ENCODE data around the gene COL7A1.
"Not testable (repeated sequence)": the region's sequence is repeated elsewhere in the genome, so short reads cannot be mapped to it uniquely, and the experiment has no call there.

Gene COL7A1

GRCh38 chr3:48532271-48532976, 62.7 kb downstream of the COL7A1 start:
- DNase-seq = no peak

- not testable (repeated sequence) for DNase-seq
Observed at GRCh38 chr3:48530701-48531100, 64.4 kb downstream of the COL7A1 start.

- no peak for DNase-seq
Observed at GRCh38 chr3:48528754-48529153, 66.4 kb downstream of the COL7A1 start.

GRCh38 chr3:48528048-48528447, 67.1 kb downstream of the COL7A1 start:
- no peak for DNase-seq

GRCh38 chr3:48524970-48525369, 70.2 kb downstream of the COL7A1 start:
- DNase-seq = no peak

GRCh38 chr3:48521635-48522034, 73.5 kb downstream of the COL7A1 start:
- no peak for DNase-seq

GRCh38 chr3:48519277-48519643, 75.9 kb downstream of the COL7A1 start:
- DNase-seq = no peak

GRCh38 chr3:48518638-48519276, 76.4 kb downstream of the COL7A1 start:
- DNase-seq = no peak

- no peak for DNase-seq
Observed at GRCh38 chr3:48518069-48518468, 77.1 kb downstream of the COL7A1 start.

GRCh38 chr3:48516571-48516970, 78.6 kb downstream of the COL7A1 start:
- no peak for DNase-seq

GRCh38 chr3:48514431-48515227, 80.5 kb downstream of the COL7A1 start:
- DNase-seq = no peak

Measured in NCI-H2081 treated with DMSO at 0.1 percent for 48 hours (cell line).